Endothelial cell of umbilical vein (primary cell): ENCODE measurements around the gene GSTM4. TPM values are rescaled to one million over a fixed set of nuclear protein-coding genes. Genes with fewer than 3 reads are reported as not detected.

Experiments used
- BruUV-seq: library from RNA; stranded (reverse); fragments of 400-500 nt; replicated peaks from 2 replicates; lab custom pipeline; 2021; lab: Mats Ljungman, UMichigan
- CTCF ChIA-PET: fragments of 300-600, 350-600 bp; sonication (Branson Sonifier 250); formaldehyde crosslinking; loops from one replicate; lab custom pipeline; 2021; ENCODE audit warnings: antibody characterized with exemption, inconsistent platforms; lab: Charles Lee
- POLR2A ChIA-PET: fragments of 300-600, 350-600 bp; sonication (Branson Sonifier 250); formaldehyde crosslinking; loops from one replicate; lab custom pipeline; 2021; ENCODE audit warnings: antibody characterized with exemption, inconsistent platforms; lab: Charles Lee
- DNase-seq: peaks from one replicate; pipeline ENCODE4 v3.0.0-alpha.2; 2011; ENCODE audit warnings: low read depth, low spot score
- FAIRE-seq: peaks from 2 replicates; lab custom pipeline; 2011; peaks lifted over from hg19 to GRCh38; lab: Jason Lieb, UNC
- H2AFZ ChIP-seq: 2 replicates; pipeline ENCODE4 v1.6.0; 2012; ENCODE audit warnings: low read depth, low read length, control low read depth, inconsistent platforms
- H3K27ac ChIP-seq: 2 replicates; pipeline ENCODE4 v1.5.1; 2011; ENCODE audit warnings: low read depth, mild to moderate bottlenecking, control low read depth, low read length, moderate library complexity; ENCODE audit not compliant: insufficient read depth
- H3K27me3 ChIP-seq, 2 experiments: 2 replicates each; pipeline versions ENCODE4 v1.6.0 to v1.6.1; 2011; ENCODE audit warnings: low read length in 2 of 2, mixed read lengths in 1 of 2; ENCODE audit not compliant: control insufficient read depth in 2 of 2, insufficient read depth in 2 of 2
- H3K36me3 ChIP-seq, 2 experiments: 2 replicates in 1 of 2; 3 replicates in 1 of 2; pipeline ENCODE4 v1.5.1; 2011; ENCODE audit warnings: low read length in 2 of 2, mild to moderate bottlenecking in 1 of 2, moderate library complexity in 1 of 2; ENCODE audit not compliant: control insufficient read depth in 2 of 2, insufficient read depth in 2 of 2; ENCODE audit errors: extremely low read depth in 1 of 2
- H3K4me1 ChIP-seq: 3 replicates; pipeline ENCODE4 v1.5.1; 2011; ENCODE audit warnings: mild to moderate bottlenecking, low read length; ENCODE audit not compliant: control insufficient read depth, insufficient read depth; ENCODE audit errors: extremely low read depth
- H3K4me2 ChIP-seq: 2 replicates; pipeline ENCODE4 v1.6.1; 2011; ENCODE audit warnings: low read length, control low read depth, mixed read lengths; ENCODE audit not compliant: insufficient read depth
- H3K4me3 ChIP-seq, 3 experiments: fragments of 200-600 bp in 1 of 3; sonication (generic), shearing (Covaris generic) in 1 of 3; replicated peaks in 1 of 3; 2 replicates each; pipeline ENCODE4 v1.5.1; 2011 to 2016; ENCODE audit warnings: control low read depth in 3 of 3, low read length in 3 of 3, mild to moderate bottlenecking in 2 of 3, inconsistent platforms in 1 of 3, low read depth in 1 of 3, moderate library complexity in 1 of 3; ENCODE audit not compliant: insufficient read depth in 1 of 3
- H3K79me2 ChIP-seq: 2 replicates; pipeline ENCODE4 v1.6.0; 2012; ENCODE audit warnings: low read length, inconsistent platforms; ENCODE audit not compliant: control insufficient read depth, insufficient read depth
- H3K9ac ChIP-seq: replicated peaks from 2 replicates; pipeline ENCODE3; 2011; ENCODE audit warnings: low read length, control low read depth; ENCODE audit not compliant: insufficient read depth; ENCODE audit errors: extremely low read depth
- H3K9me1 ChIP-seq: replicated peaks from 3 replicates; pipeline ENCODE4 v1.6.0; 2011; ENCODE audit warnings: mild to moderate bottlenecking, low read length; ENCODE audit not compliant: control insufficient read depth, insufficient read depth; ENCODE audit errors: extremely low read depth
- H3K9me3 ChIP-seq: replicated peaks from 2 replicates; pipeline ENCODE4 v1.5.1; 2012; ENCODE audit warnings: low read length, inconsistent platforms; ENCODE audit not compliant: control insufficient read depth, insufficient read depth
- H4K20me1 ChIP-seq: replicated peaks from 2 replicates; pipeline ENCODE3; 2011; ENCODE audit warnings: mild to moderate bottlenecking, low read length; ENCODE audit not compliant: control insufficient read depth, insufficient read depth; ENCODE audit errors: extremely low read depth
- GATA2 ChIP-seq: IDR thresholded peaks from 2 replicates; pipeline ENCODE4 v1.7.0; 2011; ENCODE audit warnings: low read depth, mild to moderate bottlenecking, moderate library complexity, mixed read lengths, low read length; ENCODE audit not compliant: insufficient read length, insufficient read depth
- MAX ChIP-seq: IDR thresholded peaks from 2 replicates; pipeline ENCODE4 v1.6.1; 2011; ENCODE audit not compliant: insufficient read depth, insufficient read length
- POLR2A ChIP-seq: IDR thresholded peaks from 2 replicates; pipeline ENCODE4 v1.6.1; 2012; ENCODE audit warnings: low read depth, mild to moderate bottlenecking, control low read depth, low read length
- dilution Hi-C: fragments of 300-500 bp; cut with MboI; formaldehyde crosslinking; loops from one replicate; pipeline ENCODE4 v1.15.0; 2019; ENCODE audit warnings: low sequenced_read_pairs; ENCODE audit not compliant: extremely low pct_ligation_motif_present
- intact Hi-C: fragments of 100-400 bp; cut with micrococcal nuclease; formaldehyde crosslinking; loops from one replicate; pipeline ENCODE4 v1.10.0; 2022
- polyA plus RNA-seq, 4 experiments: library from polyadenylated mRNA; depleted of rRNA in 3 of 4; stranded (reverse) in 3 of 4; unstranded in 1 of 4; fragments of >200 nt; gene quantifications; 2 replicates each; pipeline versions ENCODE4 v1.2.1 to v1.2.3, GENCODE V29; 2011 to 2012; ENCODE audit warnings: missing spikeins in 1 of 4
- total RNA-seq: library from RNA; stranded (reverse); gene quantifications from 2 replicates; pipeline ENCODE4 v1.2.3, GENCODE V29; 2021

Gene GSTM4
- total and polyA plus RNA-seq, 2 donors (not counting 3 experiments of a cell fraction or from before 2014, with no cell fraction given), result 9.5 to 11.6 TPM

DNA sequence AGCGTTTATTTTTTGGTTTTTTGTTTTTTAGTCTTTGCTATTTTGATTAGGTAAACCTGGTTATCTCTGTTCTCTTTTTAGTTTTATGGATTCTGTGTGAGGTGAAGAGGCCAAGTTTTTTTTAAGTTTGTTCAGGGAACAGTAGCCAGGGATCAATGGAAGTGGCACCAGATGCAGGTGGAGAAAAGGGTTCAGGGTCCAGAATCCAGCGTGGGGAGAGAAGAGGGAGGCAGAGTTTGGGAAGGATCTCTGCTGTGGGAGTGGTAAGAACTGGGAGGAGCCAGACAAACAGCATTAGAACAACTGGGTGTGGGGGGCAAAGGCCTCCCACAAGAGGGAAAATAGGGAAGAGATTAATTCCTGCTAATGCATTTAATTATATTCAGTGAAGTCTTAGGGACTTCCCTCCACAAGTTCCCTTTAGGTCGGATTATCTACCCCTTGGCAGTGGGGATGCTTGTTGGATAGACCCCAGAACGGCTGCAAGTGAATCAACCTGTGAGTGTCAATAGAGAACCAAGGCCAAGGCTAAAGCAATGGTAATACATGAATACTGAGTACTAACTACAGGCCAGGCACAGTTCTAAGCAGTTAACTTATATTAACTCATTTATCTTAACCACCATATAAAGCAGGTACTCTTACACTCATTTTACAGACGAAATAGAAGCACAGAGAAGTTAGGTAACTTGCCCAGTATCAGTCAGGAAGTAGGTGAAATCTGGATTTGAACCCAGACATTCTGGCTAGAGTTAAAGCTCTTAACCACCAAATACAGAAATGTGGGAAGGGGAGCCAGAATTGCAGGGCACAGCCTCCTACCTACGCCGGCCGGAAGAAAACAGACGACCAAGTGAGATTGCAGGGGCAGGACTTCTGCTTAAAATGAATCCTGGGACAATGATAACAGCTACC is 37.0 kb upstream of the GSTM4 start:
- Histone ChIP-seq H3K9me3 (no peaks in the 10 kb centered on the region), H3K4me2 (peak overlapping the region; percentile 53), H3K36me3 (no peaks in the 10 kb centered on the region), H3K9me1 (no peaks in the 10 kb centered on the region), H3K27me3 (no peaks in the 10 kb centered on the region), H3K4me1 (peaks cover 61% of the 10 kb centered on the region), H3K27ac (peak overlapping the region; percentile 97), H4K20me1 (no peaks in the 10 kb centered on the region), H3K9ac (peak overlapping the region; percentile 96), H3K79me2 (peaks cover 38% of the 10 kb centered on the region), H3K4me3 (peak overlapping the region in 2 of 3 experiments; percentile 76 to 83), H2AFZ (peak overlapping the region; percentile 25)
- ChIA-PET CTCF (interaction anchor here (2.2 to 2.4 kb wide), 4 partner anchors 11 to 72 kb away, joined by 11 to 28 read pairs (median 24); partner anchors contain the start of gene GNAI3), POLR2A (interaction anchor here (0.6 kb wide), 1 partner anchor 157 kb away, joined by 3 read pairs; no protein-coding TSS in a partner anchor)
- TF ChIP-seq MAX (no peak), POLR2A (no peak), GATA2 (no peak)
- BruUV-seq, result TSS peak; percentile 8
- dilution Hi-C loops (no loop called here), intact Hi-C loops (loop anchor here (5.0 to 10.0 kb wide), 2 partner anchors 37 to 134 kb away; partner anchors contain the start of gene ATXN7L2)
- DNase-seq (no peak), FAIRE-seq (peak; percentile 68)
